HG03025 (cell line): Measurements from ENCODE around the gene CTF1.
"Not testable (repeated sequence)": the region's sequence is repeated elsewhere in the genome, so short reads cannot be mapped to it uniquely, and the experiment has no call there.

ENCODE experiments used
- ATAC-seq: cut with Tn5 transposase; IDR thresholded peaks from one replicate; pipeline ENCODE4 v1.9.1; 2021; ENCODE audit warnings: mild to moderate bottlenecking, moderate library complexity; ENCODE audit not compliant: unreplicated experiment, low FRiP score

Gene CTF1

DNA sequence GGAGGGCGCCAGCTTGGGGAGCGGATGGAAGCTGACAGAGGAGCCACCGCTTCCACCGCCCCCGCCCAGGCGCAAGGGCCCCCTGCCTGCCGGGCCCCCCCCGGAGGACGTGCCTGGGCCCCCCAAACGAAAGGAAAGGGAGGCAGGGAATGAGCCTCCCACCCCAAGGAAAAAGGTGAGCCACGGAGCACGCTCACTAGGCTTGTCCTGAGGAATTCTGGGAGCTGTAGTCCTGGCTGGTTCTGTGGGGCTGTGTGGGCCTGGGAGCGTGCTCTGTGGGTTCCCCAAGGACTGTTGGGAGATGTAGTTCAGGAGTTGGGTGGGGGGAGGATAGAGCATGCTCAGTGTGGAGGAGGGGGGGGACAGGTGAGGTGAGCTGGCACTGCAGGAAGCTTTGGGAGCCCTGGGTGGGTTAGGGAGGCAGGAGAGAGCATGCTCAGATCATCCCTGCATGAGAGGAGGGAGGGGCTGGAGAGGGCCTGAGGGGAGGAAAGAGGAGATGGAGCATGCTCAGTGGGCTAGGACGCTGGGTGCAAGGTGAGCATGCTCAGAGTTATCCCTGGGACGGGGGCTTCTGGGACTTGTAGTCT lies 31.5 kb downstream of the CTF1 start:
- ATAC-seq: no peak

DNA sequence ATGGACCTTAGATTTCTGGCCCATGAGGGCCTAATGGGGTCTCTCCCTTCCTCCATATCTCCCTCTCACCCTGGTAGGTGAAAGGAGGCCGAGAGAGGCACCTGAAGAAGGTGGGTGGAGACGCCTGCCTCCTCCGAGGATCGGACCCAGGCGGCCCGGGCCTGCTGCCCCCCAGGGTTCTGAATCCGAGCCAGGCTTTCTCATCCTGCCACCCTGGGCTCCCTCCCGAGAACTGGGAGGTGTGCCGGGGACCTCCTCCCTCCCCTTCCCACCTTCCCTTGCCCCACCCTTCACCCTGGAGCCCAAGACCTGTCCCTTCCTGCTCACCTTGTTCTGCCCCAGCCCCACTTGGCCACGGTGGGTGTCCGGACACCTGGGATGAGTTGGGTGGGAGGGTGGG lies 32.0 kb downstream of the CTF1 start:
- no peak for ATAC-seq

DNA sequence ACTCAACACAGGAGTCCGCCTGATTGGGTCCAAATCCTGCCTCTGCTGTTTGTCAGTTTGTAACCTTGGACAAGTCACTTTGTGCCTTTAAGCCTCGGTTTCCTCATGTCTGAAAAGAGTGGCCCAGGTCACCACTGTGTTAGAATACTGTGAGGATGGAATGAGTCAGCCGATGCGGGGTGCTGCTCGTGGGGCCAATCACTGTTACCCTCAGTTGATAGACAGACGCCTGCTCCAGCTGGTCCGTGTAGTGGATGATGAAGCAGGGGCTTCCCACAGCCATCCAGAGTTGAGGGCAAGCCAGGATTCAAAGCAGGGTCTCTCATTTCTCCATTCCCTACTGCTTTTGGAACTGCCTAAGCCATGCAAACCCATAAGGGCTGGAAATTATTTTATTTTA lies 32.8 kb downstream of the CTF1 start:
- no peak for ATAC-seq

DNA sequence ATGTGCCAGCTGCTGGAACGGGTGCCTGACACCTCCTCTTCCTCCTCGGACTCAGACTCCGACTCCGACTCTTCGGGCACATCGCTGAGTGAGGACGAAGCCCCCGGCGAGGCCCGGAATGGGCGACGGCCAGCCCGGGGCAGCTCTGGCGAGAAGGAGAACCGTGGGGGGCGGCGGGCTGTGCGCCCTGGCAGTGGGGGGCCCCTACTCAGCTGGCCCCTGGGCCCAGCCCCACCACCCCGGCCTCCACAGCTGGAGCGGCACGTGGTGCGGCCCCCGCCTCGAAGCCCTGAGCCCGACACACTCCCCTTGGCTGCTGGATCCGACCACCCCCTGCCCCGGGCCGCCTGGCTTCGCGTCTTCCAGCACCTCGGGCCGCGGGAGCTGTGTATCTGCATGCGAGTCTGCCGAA lies 33.8 kb downstream of the CTF1 start:
- ATAC-seq: no peak

DNA sequence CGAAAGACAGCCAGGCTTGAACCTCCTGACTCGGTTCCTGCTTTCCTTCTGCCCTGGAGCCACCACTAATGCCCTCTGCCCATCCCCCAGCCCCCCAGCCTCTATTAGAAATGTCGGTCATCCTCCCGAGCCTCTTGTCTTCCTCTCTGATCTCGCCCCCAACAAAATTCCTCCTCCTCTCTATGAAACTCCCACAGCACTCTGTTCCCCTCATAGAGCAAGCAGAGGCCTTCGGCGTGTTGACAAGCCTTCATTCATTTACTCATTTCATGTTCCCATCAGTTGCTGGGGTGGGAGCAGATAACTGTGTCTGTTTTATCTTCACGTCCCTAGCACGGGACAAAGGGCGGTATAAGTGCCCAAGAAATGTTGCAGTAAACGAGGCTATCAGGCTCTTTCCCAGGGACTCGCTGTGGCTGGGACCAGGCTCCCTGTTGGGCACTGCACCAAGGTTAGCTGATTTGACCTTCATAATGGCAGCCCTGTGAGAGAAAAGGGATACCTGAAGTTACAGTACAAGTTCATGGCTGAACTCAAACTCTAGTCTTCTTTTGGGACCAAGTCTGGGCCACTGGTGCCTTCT lies 34.7 kb downstream of the CTF1 start:
- ATAC-seq: no peak

DNA sequence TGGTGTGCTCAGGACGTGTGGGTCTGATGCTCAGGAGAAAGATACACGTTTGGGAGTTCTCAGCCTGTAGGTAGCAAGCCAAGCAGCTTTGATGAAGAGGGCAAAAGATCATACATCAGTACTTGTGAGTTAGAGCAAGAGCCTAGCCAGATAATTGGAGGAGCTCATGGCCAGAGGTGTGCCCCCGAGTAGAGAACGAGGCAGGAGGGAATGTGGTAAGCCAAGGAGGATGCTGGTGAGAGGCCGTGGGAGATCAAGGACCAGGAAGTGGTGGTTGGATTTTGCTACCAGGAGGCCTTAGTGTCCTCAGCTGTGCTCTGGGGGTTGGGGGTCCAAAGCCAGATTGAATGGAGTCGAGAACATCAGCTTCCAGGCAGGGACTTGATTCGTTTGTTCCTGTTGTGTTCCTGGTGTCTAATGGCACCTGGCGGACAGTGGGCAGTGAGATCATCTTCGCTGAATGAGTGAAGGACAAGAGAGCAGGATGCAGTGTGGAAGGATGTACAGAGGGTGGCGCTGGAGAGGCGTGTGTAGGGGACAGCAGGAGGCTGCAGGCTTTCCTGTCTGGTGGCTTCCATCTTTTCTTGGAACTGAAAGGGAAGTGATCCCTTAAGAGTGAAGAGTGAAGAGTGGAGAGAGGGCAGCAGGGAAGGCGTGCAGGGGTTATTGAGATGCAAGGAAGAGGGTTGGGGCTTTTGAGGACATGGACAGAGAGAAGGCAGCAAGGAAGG lies 38.6 kb downstream of the CTF1 start:
- ATAC-seq: no peak

DNA sequence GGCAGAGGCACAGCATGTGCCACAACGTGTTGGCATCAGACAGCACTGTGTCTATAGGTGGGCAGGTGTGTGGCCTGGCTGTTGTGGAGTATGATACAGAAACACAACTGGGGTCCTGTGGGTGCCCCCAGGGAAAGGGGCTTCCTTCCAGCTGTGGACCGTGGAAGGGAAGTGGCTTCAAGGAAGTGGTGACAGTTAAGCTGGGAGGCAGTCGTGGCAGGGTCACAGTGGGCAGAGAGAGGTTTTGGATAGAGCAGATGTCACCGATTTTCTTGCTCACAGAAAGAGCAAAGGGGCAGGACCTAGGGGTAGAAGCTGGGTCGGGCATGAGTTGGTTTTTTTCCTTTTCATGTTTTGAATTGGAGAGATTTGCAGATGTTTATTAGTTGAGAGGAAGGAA lies 41.3 kb downstream of the CTF1 start:
- ATAC-seq: no peak

DNA sequence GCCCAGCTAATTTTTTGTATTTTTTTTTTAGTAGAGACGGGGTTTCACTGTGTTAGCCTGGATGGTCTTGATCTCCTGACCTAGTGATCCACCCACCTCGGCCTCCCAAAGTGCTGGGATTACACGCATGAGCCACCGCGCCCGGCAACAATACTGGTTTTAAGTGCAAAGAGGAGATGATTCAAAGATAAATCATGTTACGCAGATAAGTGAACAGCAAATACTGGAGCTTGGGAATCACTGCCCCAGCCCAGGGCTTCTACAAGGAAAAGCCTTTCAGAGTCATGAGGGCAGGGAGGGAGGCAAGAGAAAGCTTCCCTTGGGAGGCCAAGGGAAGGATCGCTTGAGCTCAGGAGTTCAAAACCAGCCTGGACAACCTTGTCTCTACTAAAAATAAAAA lies 43.2 kb downstream of the CTF1 start:
- ATAC-seq: not testable (repeated sequence)

DNA sequence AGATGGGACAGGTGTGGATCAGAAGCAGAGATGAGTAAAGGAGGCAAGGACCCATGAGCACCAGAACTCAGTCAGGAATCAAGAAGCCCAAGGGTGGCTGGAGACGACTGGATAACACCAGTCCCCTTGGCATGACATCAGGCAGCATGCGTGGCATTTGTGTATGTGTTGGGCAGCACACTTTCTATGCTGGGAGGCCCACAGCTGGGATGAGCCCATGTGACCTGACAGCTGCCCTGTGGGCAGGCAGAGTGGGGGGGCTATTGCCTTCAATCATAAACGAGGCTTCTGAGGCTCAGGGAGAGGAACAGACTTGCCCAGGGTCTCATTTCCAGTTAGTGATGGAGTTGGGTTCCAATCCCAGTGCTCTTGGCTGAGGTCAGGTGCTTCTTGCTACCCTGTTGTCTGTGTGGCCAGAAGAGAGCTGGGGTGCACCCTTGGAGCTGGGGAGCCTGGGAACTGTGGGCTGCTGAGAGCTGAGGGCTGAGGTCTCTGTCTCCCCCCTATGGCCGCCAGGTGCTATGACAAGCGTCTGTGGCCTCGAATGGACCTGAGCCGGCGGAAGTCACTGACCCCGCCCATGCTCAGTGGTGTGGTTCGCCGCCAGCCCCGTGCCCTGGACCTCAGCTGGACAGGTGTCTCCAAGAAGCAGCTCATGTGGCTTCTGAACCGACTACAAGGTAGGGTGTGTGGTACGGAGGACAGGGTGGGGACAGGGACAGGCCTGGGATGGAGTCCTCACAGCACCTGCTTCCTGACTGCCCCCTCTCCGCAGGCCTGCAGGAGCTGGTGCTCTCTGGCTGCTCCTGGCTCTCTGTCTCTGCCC lies 45.4 kb downstream of the CTF1 start:
- no peak for ATAC-seq

DNA sequence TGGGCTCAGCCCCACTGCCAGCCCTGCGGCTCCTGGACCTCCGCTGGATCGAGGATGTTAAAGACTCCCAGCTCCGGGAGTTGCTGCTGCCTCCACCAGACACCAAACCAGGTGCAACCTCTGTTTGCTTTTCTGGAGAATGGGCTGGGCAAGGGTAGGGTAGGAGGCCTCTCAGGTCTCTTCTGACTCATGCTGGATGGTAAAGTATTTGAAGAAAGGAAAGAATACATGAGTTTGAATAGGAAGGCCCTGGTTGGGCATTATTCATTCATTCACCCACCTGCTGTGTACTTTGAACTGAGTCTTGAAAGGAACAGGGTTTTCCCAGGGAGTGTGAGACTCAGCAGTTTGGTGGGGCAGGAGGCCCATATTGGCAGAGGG lies 46.0 kb downstream of the CTF1 start:
- no peak for ATAC-seq

DNA sequence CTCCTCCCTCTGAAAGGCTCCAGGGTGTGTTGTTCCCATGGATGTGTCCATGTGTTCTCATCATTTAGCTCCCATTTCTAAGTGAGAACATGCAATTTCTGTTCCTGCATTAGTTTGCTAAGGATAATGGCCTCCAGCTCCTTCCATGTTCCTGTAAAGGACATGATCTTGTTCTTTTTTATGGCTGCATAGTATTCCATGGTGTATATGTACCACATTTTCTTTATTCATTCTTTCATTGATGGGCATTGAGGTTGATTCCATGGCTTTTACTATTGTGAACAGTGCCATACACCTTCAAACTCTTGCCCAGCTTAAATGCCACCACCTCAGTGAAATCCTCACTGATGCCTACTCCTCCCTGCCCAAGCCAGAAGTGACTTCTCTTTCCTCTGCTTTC lies 47.9 kb downstream of the CTF1 start:
- ATAC-seq: no peak

DNA sequence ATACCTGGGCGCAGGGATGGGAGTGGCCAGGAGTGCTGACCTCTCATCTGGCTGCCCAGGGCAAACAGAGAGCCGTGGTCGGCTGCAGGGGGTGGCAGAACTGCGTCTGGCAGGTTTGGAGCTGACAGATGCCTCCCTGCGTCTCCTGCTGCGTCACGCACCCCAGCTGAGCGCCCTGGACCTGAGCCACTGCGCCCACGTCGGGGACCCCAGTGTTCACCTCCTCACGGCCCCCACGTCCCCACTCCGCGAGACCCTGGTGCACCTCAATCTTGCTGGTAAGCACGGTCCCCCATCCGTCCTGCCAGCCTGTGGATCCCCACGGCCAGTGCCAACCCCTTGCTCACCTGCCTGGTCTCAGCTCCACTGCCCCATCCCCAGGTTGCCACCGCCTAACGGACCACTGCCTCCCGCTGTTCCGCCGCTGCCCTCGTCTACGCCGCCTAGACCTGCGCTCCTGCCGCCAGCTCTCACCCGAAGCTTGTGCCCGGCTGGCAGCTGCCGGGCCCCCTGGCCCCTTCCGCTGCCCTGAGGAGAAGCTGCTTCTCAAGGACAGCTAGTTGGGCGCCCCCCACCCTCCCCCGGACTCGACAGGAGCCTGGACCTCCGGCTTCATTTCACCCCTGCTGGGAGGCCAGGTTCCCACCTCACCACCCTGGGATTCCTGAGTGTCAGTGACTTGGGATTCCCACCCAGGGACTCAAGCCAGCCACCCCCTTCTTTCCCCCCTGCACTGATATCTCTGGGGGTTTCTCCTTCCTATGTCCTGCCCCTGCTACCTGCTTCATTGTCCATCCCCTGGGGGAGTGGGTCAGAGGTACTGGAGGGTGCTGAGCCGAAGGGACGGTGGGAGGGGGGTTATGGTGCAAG lies 50.5 kb downstream of the CTF1 start:
- ATAC-seq: no peak

DNA sequence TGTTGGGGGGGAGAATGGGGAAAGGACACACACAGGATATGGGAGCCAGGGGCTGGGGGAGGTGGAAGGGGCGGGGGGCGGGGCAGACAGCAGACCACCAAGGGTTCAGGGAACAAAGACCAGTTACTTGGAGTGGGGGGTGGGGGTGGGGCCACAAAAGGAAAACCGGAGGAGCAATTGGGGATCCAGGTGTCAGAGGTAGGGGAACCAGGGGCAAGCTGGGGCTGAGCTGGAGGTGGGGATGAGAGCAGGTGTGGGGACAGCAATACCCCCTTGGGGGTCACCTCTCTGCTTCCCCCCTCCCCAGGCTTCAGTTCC lies 51.1 kb downstream of the CTF1 start:
- ATAC-seq: no peak

DNA sequence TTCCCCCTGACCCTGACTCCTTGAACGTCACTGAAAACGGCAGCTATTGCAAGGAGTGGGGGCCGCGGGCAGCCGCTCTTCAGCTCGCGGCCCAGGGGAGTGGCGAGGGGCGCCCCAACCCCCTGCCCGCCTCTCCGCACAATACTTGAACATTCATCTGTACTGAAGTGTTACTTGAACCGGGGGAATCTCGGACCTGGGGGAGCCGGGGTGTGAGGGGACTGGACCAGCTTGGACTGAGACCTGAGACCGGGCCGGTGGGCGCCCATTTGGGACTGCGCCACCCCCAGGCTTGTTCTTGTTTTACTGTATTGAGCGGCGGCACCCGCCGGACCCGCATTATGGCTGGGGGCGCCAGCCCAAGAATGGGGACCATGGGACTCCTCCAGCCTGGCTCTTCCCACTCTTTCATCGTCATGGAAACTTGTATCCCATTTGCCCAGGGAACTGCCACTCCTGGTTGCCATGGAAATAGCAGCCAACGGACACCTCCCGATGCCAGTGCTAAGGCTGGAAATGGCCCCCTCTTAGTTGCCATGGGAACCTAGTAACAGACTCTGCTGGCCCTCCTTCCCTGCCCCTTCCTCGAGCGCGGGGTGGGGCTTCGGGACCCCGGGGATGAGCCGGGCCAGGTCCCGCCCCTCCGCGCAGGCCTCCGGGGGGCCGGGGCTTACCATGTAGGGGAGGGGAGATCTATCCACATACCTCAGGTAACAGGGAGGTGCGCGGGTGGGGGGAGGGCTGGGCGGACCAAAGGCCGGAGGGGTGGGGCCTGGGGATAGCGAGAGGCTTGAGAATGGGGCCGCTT lies 51.6 kb downstream of the CTF1 start:
- ATAC-seq: no peak

DNA sequence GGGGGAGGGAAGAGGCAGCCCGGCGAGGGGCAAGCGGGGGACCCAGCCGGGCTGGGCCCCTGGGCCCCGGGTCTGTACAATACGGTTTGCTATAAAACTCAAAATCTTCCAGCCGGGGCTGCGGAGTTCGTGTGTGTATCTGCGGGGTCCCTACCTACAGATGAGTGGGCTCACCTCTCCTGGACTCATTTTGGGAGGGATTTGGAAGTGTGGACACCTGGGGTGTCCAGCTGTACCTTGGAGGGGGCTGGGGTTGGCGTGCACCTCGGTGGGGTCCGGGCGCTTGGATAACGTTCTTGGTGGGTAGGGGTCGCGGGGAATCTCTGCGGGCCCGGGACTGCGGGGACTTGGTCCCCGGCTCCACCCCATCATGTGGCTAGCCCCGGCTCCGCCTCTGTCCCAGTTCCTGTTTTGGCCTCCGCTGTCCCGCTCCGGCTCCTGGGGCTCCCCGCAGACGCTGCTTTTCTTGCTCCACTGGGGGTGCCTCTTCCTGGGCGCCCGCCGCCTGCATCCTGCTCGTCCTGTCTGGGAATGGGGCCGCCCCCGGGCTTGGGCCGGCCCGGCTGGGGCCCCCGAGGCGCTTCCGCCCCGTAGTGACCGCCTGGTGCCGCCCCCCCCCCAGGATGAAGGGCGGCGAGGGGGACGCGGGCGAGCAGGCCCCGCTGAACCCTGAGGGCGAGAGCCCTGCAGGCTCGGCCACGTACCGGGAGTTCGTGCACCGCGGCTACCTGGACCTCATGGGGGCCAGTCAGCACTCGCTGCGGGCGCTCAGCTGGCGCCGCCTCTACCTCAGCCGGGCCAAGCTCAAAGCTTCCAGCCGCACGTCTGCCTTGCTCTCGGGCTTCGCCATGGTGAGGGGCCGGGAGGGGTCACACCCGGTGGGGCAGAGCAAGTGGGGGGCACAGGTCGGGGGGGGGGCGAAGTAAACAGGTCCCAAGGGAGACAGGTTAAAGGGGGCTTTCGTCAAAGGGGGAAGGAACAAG lies 52.5 kb downstream of the CTF1 start, which contains the start of gene ORAI3:
Gene ORAI3, plus strand, starts transcription at position 402 of the 983 bp plus-strand sequence. Its CDS starts 222 bp downstream, at position 624.
- no peak for ATAC-seq

DNA sequence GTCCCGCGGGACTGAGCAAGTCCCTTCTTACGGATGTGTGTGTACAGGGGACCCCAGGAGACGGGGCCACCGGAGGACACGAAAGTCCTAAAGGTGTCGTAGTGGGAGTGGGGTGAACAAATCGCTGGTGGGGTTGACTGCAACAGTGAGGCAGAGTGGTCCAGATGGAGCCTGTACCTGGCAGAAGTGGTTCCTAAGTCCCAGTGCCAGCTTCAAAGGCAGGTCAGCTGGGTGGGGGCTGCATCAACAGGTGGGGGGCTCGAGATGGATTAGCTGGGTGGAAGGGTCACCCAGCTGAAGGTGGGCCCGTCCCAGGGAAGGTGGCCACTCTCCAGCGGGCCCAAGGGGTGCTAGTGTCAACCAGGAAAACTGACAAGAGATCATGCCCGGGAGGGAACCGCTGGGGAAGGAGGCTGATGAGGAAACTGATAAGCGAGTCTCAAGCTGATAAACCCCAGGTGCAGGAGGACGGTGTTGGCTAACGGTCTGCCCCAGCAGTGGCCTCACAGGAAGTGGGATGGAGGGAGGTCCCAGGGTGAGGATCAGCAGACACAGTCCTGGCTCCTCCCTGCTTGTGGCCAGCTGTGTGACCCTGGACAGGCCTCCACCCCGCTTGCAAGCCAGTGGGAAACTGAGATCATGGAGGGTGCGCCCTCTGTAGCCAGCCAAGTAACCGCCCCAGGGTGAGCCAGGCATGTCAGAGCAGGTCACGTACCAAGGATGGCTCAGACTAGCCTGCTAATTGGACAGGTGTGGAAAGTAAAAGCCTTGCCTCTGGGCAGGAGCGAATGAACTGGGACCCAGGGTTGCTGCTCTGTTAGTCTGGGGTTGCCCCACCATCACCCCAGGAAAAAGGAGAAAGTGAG lies 53.5 kb downstream of the CTF1 start:
- no peak for ATAC-seq

DNA sequence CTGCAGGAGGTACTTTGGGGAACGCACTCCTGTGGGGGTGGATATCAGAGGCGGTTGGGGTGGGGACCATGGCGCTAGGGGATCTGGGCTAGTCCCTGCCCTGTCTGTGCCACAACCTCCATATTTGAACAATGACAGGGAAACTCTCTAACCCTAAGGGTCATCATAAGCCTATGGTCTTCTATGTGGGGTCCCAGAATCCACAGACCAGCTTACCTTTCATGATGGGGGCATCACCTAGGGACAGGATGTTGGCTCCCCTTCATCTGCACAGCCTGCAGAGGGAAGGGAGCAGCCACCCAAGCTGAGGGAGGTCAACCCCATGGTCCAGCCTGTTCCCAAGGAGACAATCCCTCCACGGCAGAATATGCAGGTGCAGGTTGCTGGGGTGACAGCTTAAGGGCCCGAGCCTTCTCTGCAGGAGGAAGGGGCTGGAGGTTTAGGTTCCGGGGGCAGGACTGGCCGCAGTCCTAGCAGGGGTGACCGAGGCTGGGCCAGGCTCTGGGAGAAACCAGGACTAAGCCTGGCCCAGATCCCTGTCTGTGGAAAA lies 54.2 kb downstream of the CTF1 start:
- ATAC-seq: no peak
